Stimulated activated CD4-positive, alpha-beta T cell treated with anti-CD3 and anti-CD28 coated beads, Interleukin-15, amount 100 ng/mL, for 1 hour (primary cell): ENCODE measurements around the gene KIF3A.

ENCODE experiments used
- DNase-seq, 2 donors: peaks; one replicate each; pipeline ENCODE4 v3.0.0-alpha.2; 2020; ENCODE audit warnings: low read depth in 1 of 2, low spot score in 1 of 2

KIF3A gene

GRCh38 chr5:132679717-132680380 is 57.5 kb downstream of the KIF3A start:
- no peak for DNase-seq

- DNase-seq = no peak
These were observed 58.2 kb downstream of the KIF3A start for GRCh38 chr5:132679166-132679565.

DNA sequence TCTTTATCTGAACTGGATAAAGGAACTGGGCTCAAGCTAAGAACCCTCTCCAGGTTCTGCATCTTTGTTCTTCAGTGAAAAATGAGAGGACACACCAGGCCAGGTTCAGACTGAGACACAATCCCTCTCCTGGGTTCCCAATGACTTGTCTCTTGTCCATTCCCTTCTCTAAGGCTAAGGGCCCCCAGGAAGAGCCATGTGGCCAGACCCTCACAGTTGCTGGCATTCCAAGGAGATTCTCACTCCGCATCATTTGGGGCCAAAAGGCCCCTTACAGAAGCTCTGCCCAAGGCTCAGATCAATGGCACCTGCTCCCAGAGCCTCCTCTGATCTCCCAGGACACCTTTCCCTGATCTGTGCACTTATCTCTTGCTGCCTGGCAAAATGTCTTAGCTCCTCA is 58.6 kb downstream of the KIF3A start:
- no peak for DNase-seq

GRCh38 chr5:132677682-132678400 is 59.5 kb downstream of the KIF3A start:
- no peak for DNase-seq

DNA sequence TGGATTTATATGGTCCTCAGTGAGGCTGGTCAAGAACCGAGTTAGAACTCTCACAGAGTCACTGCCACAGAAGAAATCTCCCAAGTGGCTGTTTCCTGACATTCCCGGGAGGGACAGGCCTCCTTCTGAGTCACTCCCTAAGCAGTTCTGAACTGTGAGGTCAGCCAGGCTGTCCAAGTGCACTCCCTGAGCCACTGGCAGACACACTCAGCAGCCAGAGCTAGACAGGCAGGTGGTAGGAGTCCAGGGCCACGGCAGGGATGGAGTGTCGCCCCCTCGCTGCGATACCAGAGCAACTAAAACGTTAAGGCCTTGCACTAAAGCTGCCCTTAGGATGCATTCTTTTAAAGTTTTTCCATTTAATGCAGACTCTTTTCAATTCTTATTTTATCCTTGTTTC is 60.2 kb downstream of the KIF3A start:
- no peak for DNase-seq

- DNase-seq = no peak
These were observed 61.2 kb downstream of the KIF3A start for GRCh38 chr5:132675936-132676689.

DNA sequence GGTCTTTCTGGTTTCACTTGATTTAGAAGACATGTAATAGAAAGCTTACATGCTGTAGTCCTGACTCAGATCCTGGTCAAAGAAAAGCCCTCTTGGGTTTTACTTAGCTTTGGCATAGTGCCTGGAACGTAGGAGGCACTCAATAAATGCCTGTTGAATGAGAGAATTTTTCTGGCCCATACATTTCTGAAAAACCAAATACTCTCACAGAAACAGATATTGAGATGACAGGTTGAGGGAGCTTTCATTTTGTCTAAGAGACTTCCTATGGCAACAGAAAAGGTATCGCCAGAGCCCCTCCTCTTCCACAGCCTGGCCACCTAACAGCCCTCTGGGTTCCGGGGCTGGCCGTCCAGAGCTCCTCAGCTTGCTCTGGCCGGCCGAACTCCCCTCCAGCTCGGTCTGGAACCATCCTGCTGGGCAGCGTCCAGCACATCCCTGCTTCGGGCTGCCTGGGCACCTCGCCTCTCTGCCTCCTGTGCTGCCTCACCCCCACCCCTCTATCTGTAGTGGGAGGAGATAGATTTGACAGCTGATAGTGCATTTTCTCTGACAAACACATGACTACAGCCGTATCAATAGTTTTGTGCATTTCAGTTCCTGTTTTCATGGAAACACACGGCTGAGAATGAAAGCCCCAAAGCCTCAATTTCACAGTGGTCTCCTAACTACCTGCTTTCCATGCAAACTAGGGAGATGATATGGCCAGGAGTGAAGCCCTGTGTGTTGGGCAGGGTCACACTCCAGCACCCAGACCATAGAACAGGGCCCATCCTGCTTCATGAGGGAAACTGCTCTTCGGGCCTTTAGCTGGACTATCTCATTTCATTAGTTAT is 62.5 kb downstream of the KIF3A start:
- DNase-seq = no peak

- no peak for DNase-seq
These were observed 63.3 kb downstream of the KIF3A start, which contains the start of gene IL4 for GRCh38 chr5:132673939-132674630. TSS of gene IL4 (plus strand) at chr5:132673989. CDS start at chr5:132674051, 62 bp downstream.

- no peak for DNase-seq
These were observed 63.9 kb downstream of the KIF3A start for GRCh38 chr5:132673488-132673887.

- DNase-seq = no peak
These were observed 66.3 kb downstream of the KIF3A start for GRCh38 chr5:132671000-132671399.

DNA sequence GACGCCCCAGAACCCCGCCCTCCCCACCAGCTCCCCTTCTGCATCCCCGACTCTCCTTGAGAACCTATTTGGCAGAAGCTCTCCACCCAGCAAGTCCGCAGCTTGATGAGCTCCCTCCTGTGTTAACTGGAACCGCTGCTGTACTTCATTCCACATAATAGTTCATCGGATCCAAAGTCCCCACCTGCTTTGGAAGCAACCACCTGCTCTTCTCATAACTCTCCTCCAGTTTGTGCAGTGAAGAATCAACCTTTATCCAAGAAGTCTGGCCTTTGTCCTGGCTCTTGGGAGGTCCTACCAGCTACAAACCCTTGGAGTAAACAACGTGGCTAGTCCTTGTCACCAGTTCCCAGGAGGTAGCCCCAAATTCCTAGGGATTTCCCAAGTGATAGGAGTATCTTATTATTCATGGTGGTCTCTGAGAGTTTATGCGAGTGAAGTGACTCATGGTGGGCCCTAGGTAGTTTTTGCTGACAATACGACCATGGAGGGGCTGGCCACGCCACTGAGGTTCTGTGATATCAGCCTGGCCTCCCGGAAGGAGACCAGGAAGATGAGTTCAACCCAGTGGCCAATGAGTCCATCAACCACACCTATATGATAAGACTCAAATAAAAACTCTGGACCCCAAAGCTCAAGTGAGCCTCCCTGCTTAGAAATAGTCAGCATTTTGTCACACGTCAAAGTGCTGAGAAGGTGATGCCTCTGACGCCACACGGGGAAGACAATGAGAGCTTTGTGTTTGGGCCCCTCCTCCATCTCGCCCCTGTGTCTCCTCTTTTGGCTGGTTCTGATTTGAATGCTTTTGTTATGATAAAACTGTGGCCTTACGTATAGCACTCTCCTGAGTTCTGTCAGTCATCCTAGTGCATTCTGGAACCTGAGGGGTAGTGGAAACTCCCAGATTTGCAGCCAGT is 67.1 kb downstream of the KIF3A start:
- DNase-seq = no peak

- no peak for DNase-seq
These were observed 67.9 kb downstream of the KIF3A start for GRCh38 chr5:132669455-132669820.

GRCh38 chr5:132668706-132669454 is 68.5 kb downstream of the KIF3A start:
- DNase-seq = no peak

- no peak for DNase-seq
These were observed 69.3 kb downstream of the KIF3A start for GRCh38 chr5:132667761-132668705.

DNA sequence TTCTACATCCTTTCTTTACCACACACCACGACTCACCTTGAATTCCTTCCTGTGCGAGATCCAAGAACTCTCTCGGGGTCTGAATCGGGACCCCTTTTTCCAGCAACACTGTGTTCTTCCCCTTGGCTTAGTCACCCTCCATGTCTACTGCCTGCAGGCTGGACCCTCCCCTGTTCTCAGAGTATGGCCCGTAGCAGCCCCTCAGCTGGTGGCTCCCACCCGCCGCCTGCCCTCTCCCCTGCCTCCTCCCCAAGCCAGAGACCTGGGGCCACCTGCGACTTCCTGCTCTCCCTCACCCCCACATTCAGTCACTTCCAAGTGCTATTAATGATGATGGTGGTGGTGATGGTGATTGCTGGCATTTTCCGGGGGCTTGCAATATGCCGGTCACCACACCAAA is 70.0 kb downstream of the KIF3A start:
- DNase-seq = no peak

GRCh38 chr5:132666310-132667123 is 70.8 kb downstream of the KIF3A start:
- DNase-seq = no peak

DNA sequence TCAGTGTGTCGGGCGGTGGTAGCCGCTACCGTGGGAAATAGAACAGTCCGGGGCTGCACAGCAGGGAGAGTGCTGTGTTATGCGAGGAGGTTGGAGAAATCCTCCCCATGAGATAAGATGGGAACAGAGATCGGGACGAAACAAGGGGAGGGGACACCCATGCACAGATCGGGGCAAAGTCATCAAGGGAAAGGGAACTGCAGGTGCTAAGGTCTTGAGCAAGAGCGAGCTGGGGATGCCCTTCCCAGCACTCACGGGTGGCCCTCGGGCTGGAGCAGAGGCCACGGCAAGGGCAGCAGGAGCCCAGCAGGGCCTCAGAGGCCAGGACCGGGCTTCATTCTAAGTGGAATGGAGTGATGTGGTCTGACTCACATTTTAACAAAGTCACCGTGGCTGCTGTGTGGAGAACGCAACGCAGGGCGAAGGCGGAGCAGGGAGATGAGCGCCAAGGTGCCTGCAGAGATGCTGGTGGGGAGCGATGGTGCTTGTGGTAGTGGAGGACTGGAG is 71.7 kb downstream of the KIF3A start:
- no peak for DNase-seq
